HG02981 (cell line): ENCODE data around the gene CD58.
"Not testable (repeated sequence)": the region's sequence is repeated elsewhere in the genome, so short reads cannot be mapped to it uniquely, and the experiment has no call there.

Experiments
- ATAC-seq: cut with Tn5 transposase; IDR thresholded peaks from one replicate; pipeline ENCODE4 v1.9.1; 2021; ENCODE audit warnings: mild to moderate bottlenecking, moderate library complexity; ENCODE audit not compliant: unreplicated experiment

Gene CD58

GRCh38 chr1:116572099-116572498, 1.3 kb upstream of the CD58 start:
- ATAC-seq, result no peak

GRCh38 chr1:116571215-116571919, 541 bp upstream of the CD58 start:
- ATAC-seq, result no peak

- no peak for ATAC-seq
Observed at GRCh38 chr1:116569776-116570357, 959 bp downstream of the CD58 start.

- no peak for ATAC-seq
Observed at GRCh38 chr1:116569381-116569670, 1.5 kb downstream of the CD58 start.

- ATAC-seq, result no peak
Observed at GRCh38 chr1:116568662-116569380, 2.0 kb downstream of the CD58 start.

GRCh38 chr1:116567790-116568661, 2.8 kb downstream of the CD58 start:
- no peak for ATAC-seq

GRCh38 chr1:116565222-116565621, 5.6 kb downstream of the CD58 start:
- ATAC-seq, result no peak

- no peak for ATAC-seq
Observed at GRCh38 chr1:116564426-116564825, 6.4 kb downstream of the CD58 start.

GRCh38 chr1:116562465-116562864, 8.4 kb downstream of the CD58 start:
- ATAC-seq, result not testable (repeated sequence)

GRCh38 chr1:116561563-116561962, 9.3 kb downstream of the CD58 start:
- no peak for ATAC-seq

- ATAC-seq, result no peak
Observed at GRCh38 chr1:116560704-116561490, 9.9 kb downstream of the CD58 start.

- peak; percentile 30 for ATAC-seq
Observed at GRCh38 chr1:116559304-116559761, 11.5 kb downstream of the CD58 start.

- ATAC-seq, result no peak
Observed at GRCh38 chr1:116558571-116558970, 12.3 kb downstream of the CD58 start.

GRCh38 chr1:116558140-116558549, 12.7 kb downstream of the CD58 start:
- no peak for ATAC-seq

- no peak for ATAC-seq
Observed at GRCh38 chr1:116557323-116557878, 13.4 kb downstream of the CD58 start.

GRCh38 chr1:116556289-116557006, 14.4 kb downstream of the CD58 start:
- ATAC-seq, result peak; percentile 57

GRCh38 chr1:116554924-116555323, 15.9 kb downstream of the CD58 start:
- no peak for ATAC-seq

- ATAC-seq, result no peak
Observed at GRCh38 chr1:116553386-116554115, 17.3 kb downstream of the CD58 start.
